ENCODE results near the gene PDHX.

The PDHX gene

DNA sequence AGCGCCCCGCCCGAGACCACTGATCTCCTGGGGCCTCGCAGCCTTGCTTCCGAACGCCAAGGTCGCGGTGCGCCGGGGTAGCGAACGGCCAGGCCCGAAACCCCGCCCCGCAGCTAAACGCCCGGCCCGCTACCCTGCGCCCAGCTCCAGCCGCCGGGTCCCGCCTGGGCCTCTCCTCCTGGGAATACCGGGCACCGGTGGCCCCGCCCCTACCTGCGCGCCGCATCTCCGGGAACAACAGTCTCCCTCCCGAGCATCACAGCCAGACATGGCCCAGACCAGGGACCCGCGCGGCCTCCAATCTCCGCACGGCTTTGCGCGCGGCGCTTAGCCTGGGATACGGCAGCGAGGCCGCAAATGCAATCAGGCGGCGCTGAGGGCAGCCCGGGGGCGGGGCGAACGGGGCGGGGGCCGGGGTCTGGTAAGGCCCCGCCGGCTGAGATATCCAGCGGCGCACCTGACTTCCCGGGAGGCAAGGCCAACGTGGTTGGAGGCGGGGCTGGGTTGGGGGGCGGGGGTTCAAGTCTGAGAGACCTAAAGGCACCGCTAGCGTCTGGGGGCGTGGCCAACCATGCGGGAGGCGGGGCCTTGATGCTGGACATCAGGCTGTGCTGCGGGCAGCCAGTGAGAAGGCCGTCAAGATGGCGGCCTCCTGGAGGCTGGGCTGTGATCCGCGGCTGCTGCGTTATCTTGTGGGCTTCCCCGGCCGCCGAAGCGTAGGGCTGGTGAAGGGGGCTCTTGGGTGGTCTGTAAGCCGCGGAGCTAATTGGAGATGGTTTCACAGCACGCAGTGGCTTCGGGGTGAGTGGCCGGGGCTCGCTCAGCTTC, at the start of gene PDHX, which contains the start of gene APIP:
Gene PDHX, plus strand, starts transcription at position 604 of the 828 bp plus-strand sequence. Its CDS starts 38 bp downstream, at position 642.
Gene APIP, minus strand, starts transcription at position 365 of the 828 bp plus-strand sequence. Its CDS starts 95 bp downstream, at position 270.
- TF ChIP-seq, protein P1, sequence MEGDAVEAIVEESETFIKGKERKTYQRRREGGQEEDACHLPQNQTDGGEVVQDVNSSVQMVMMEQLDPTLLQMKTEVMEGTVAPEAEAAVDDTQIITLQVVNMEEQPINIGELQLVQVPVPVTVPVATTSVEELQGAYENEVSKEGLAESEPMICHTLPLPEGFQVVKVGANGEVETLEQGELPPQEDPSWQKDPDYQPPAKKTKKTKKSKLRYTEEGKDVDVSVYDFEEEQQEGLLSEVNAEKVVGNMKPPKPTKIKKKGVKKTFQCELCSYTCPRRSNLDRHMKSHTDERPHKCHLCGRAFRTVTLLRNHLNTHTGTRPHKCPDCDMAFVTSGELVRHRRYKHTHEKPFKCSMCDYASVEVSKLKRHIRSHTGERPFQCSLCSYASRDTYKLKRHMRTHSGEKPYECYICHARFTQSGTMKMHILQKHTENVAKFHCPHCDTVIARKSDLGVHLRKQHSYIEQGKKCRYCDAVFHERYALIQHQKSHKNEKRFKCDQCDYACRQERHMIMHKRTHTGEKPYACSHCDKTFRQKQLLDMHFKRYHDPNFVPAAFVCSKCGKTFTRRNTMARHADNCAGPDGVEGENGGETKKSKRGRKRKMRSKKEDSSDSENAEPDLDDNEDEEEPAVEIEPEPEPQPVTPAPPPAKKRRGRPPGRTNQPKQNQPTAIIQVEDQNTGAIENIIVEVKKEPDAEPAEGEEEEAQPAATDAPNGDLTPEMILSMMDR (IDR thresholded peaks at IDR 0.05; ENCODE audit: insufficient read depth, low read length, missing control alignments) = no peak
- H3K4me3 ChIP-seq (ENCODE audit: low read depth, low read length) = peak within 1 kb of the TSS; percentile 91
- DNase-seq (ENCODE audit: low read depth, low spot score) = peak; percentile 87
- CTCF ChIA-PET = interaction anchor here (0.7 to 4.7 kb wide), 7 partner anchors 10 to 476 kb away, joined by 3 to 27 read pairs (median 5); no protein-coding TSS in a partner anchor
- POLR2A ChIA-PET = interaction anchor here (0.6 to 1.2 kb wide), 6 partner anchors 9 to 502 kb away, joined by 3 to 5 read pairs (median 3); no protein-coding TSS in a partner anchor

DNA sequence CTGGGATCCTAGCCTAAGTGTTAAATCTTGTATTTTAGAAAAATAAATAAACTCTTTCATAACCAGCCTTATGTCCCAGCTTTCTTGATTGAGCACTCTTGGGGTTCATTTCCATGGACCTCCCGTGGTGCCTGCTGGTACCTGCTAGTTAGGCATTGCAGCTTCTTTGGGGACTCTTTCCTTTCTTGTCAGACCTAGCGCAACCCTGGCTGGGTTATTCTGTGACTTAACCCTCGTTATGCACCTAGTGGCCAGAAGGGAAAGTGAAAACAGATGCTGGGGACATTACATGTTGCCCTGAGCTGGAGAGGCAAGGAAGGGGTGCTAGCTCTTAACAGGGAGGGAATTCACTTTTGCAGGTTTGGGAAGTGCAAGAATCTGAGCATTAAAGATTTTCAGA, 47.0 kb upstream of the PDHX start:
- ChIA-PET CTCF (interaction anchor here (1.2 to 1.9 kb wide), 3 partner anchors 8 to 283 kb away, joined by 3 to 5 read pairs (median 4); no protein-coding TSS in a partner anchor), POLR2A (no interaction called here)
- no peak overlapping the region for H3K4me3 ChIP-seq (ENCODE audit: low read depth, low read length)
- TF ChIP-seq, protein P1 (IDR thresholded peaks at IDR 0.05; ENCODE audit: insufficient read depth, low read length, missing control alignments) = no peak
- DNase-seq (ENCODE audit: low read depth, low spot score) = no peak

DNA sequence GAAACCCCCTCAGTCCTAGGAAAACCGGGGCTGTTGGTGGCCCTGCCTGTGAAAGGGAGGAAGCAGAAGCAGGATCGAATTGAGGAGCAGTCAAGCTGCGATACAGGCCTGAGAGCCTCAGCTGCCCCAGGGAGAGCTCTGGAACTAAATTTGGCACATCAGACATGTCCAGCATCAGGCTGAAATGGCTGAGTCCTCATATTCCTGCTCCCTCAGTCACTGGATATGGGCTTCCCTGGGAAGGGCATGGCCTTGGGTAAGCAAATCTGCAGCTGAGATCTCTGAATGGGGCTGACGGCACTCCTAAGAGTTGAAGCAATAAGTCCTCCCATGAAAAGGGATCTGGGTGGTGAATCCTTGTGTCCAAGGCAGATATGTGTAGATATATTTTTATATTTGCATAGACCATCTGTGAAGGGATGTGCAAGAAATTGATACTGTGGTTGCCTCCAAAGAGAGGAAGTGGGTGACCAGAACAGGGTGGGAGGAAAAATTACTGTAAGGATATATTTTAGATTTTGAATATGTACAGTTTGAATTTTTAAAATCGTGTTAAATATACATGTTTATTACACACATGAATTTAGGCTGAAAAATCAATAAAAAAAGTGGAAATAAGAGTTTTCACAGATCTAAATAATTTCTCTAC, 45.7 kb upstream of the PDHX start:
- DNase-seq (ENCODE audit: low read depth, low spot score) = no peak
- ChIA-PET POLR2A (interaction anchor here (0.5 kb wide), 1 partner anchor 870 kb away, joined by 4 read pairs; no protein-coding TSS in a partner anchor), CTCF (interaction anchor here (1.5 to 2.9 kb wide), 3 partner anchors 20 to 284 kb away, joined by 3 to 14 read pairs (median 5); no protein-coding TSS in a partner anchor)
- H3K4me3 ChIP-seq (ENCODE audit: low read depth, low read length) = no peak overlapping the region
- TF ChIP-seq, protein P1 (IDR thresholded peaks at IDR 0.05; ENCODE audit: insufficient read depth, low read length, missing control alignments) = no peak

DNA sequence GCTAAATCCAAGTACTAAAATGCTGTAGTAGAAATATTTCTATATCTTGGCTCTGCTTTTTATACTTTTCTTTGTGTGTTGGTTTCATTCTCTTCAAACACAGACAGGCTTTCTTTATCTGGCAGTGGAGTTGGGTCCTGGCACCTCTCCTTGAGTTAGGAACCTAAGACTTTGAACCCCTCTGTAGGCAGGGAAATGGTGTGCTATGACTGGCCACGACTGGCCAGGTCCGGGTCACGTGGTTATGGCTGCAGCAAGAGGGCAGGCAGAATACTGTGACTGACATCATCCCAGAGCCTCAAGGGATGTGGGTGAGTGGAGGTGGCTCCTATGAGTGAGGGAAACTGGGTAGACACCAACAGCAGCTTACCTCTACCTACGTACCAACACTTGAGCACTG, 42.2 kb upstream of the PDHX start:
- H3K4me3 ChIP-seq (ENCODE audit: low read depth, low read length) = no peak overlapping the region
- TF ChIP-seq, protein P1 (IDR thresholded peaks at IDR 0.05; ENCODE audit: insufficient read depth, low read length, missing control alignments) = no peak
- CTCF ChIA-PET = interaction anchor here (1.9 to 2.1 kb wide), 2 partner anchors 16 to 288 kb away, joined by 4 to 15 read pairs; no protein-coding TSS in a partner anchor
- POLR2A ChIA-PET = no interaction called here
- no peak for DNase-seq (ENCODE audit: low read depth, low spot score)

DNA sequence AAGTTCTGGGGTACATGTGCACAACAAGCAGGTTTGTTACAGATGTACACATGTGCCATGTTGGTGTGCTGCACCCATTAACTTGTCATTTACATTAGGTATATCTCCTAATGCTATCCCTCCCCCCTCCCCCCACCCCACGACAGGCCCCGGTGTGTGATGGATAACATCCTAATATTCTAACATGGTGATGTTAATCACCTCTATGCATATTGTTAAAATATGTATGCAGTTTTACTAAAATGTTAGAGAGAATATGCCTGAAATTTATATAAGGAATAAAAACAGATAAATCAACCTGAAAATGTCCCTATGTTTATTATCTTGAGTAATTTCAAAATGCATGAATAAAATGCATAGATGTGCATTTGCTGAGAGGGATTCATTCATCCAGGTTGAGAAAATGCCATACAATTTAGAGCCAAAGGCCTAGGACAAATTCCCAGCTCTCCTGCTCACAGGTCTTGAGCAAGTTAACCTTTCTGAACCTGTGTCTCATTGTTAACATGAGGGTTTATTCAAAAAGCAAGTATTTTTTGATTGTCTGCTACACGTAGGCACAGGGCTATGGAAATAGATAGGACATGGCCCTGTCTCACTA, 38.9 kb upstream of the PDHX start:
- H3K4me3 ChIP-seq (ENCODE audit: low read depth, low read length) = no peak overlapping the region
- POLR2A ChIA-PET = no interaction called here
- TF ChIP-seq, protein P1 (IDR thresholded peaks at IDR 0.05; ENCODE audit: insufficient read depth, low read length, missing control alignments) = no peak
- CTCF ChIA-PET = interaction anchor here (0.8 to 2.0 kb wide), 5 partner anchors 8 to 293 kb away, joined by 3 to 7 read pairs (median 4); no protein-coding TSS in a partner anchor
- no peak for DNase-seq (ENCODE audit: low read depth, low spot score)
